Measurements from ENCODE around the gene CLEC2A.

CLEC2A gene

DNA sequence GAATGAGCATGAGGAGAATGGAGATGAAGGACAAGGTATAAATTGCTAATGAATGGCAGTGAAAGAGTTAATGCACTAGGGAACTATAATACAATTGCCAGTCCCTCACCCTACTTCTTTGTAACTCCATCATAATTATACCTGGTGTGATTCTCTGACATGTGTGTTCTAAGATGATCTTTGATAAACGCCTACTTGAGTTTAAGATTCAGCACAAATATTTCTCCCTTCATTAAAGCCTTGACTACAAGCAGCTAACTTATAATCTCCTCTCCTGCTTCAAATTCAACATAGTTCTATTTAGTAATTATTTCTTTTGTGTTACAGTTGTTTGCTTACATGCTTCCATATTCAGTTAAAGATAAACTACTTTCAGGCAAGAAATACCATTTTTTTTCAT, 9.7 kb upstream of the CLEC2A start:
- DNase-seq = no peak
- in situ Hi-C loops (cut with HindIII; ENCODE audit: low pct_ligation_motif_present, low pct_unique_long_range_greater_than_20kb, low sequenced_read_pairs) = no loop called here

DNA sequence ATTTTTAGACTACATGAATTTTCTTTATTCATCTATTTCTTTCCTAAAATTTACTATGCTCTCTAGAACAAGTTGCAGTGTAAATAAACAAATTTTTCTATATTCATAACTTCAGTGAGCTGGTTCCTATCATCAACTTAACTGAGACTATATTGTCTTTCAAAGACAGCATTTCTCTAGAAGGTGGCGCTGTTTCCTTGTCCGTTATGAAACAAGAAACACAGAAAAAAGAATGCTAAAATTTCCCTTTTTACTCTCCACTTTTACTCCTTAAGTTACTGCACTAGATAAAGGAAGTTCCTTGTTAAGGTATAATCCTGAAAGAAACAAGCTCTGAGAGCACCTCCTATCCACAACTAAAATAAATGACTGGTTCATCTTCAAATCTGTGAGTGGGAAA, 8.2 kb upstream of the CLEC2A start:
- peak; percentile 14 for DNase-seq
- in situ Hi-C loops (cut with HindIII; ENCODE audit: low pct_ligation_motif_present, low pct_unique_long_range_greater_than_20kb, low sequenced_read_pairs) = no loop called here

DNA sequence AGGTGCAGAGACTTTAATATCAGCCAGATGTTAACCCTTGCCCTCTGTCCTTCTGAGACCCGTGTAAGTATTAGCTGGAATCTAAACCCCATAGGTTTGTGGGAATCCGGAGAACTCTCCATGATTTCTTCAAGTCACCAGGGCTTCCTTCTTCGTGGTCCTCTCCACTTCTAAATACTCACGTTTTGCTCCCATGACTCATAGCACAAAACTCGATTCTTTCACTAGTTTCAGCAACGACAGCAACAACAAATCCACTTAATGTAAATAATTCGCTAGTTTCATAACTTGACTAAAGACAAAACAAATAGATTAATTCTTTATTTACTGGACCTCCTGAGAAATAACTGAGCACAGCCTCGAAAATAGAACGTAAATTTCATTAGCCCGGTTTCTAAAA, 4.4 kb upstream of the CLEC2A start:
- in situ Hi-C loops (cut with HindIII; ENCODE audit: low pct_ligation_motif_present, low pct_unique_long_range_greater_than_20kb, low sequenced_read_pairs) = no loop called here
- DNase-seq = no peak

DNA sequence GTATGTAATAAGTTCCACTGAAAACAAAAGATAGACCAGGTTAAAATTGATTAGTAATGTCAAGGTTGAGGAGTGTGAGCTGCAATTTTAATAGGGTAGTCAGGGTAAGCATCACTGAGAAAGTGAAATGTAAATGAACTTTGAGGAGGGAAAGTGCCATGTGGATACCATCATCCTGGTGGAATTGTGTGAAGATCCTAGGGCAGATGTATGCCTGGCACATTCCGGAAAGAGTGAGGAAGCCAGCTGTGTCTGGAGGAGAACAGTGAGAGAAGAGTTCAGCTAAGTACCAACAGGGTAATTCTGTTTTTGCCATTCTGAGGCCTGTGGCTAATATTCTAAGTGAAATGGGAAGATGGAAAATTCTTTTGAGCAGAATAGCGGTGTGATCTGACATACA, 2.9 kb upstream of the CLEC2A start:
- in situ Hi-C loops (cut with HindIII; ENCODE audit: low pct_ligation_motif_present, low pct_unique_long_range_greater_than_20kb, low sequenced_read_pairs) = no loop called here
- no peak for DNase-seq

DNA sequence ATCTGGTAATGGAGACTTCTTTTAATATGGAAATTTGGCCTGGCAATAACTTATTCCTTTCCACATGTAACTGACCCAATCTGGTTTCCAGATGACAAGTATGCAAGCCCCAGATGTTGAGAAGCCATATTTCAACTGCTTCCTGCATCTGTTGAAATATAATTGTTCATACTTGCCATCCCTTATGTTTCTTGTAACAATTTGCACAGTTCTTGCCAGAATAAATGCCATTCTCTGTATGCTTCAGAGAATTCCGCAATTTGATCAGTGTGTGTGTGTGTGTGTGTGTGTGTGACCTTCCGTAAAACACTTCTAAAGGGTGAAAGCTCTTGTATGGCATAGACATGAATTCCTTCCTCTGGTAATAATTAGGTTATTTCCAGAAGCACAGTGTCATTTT, 1.8 kb upstream of the CLEC2A start:
- in situ Hi-C loops (cut with HindIII; ENCODE audit: low pct_ligation_motif_present, low pct_unique_long_range_greater_than_20kb, low sequenced_read_pairs) = no loop called here
- no peak for DNase-seq

DNA sequence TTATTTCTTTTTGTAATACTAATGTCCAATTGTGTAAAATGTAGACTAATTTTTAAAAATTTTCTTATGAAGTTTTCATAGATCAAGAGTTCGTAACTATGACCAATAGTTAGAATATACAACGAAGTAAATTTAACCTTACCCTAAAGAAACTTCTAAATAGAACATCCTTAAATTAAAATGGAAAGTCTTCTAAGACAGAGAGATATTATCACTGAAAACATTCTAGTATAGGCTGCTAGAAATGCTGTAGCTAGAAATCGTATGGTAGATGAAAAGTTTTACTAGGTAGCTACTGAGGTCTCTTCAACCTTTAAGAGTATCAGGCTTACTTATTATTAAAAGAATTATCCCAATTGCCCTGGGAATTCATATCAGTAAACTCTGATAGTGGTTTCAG, 925 bp downstream of the CLEC2A start:
- no peak for DNase-seq
- in situ Hi-C loops (cut with HindIII; ENCODE audit: low pct_ligation_motif_present, low pct_unique_long_range_greater_than_20kb, low sequenced_read_pairs) = no loop called here

DNA sequence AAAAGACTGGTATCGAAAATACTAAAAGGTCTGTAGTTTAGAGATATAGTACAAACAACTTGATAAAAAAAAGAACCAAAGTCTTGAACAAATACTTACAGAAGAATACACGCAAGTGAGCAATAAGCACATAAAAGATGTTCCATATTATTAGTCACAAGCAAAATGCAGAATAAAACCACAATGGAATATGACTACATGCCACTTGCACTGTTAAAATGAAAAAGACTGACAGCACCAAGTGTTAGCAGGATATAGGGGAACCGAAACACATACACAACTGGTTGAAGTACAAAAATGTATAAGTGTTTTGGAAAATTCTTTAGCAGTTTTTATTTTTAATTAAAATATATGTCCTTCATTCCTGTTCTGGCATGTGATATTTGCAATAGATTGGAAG, 3.6 kb downstream of the CLEC2A start:
- no peak for DNase-seq
- in situ Hi-C loops (cut with HindIII; ENCODE audit: low pct_ligation_motif_present, low pct_unique_long_range_greater_than_20kb, low sequenced_read_pairs) = no loop called here

DNA sequence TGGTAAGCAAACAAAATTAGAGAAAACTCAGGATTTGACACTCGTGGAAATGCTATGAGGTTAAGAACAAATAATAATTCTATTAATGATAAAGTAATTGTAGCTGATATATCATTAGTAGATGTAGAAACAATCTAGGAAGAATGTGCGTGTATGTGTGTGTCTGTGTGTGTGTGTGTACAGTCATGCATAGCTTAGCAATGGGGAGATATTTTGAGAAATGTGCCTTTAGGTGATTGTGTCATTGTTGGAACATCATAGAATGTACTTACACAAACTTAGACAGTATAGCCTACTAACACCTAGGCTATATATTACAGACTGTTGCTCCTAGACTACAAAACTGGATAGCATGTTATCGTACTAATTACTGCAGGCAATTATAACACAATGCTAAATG, 5.3 kb downstream of the CLEC2A start:
- no peak for DNase-seq
- in situ Hi-C loops (cut with HindIII; ENCODE audit: low pct_ligation_motif_present, low pct_unique_long_range_greater_than_20kb, low sequenced_read_pairs) = no loop called here

DNA sequence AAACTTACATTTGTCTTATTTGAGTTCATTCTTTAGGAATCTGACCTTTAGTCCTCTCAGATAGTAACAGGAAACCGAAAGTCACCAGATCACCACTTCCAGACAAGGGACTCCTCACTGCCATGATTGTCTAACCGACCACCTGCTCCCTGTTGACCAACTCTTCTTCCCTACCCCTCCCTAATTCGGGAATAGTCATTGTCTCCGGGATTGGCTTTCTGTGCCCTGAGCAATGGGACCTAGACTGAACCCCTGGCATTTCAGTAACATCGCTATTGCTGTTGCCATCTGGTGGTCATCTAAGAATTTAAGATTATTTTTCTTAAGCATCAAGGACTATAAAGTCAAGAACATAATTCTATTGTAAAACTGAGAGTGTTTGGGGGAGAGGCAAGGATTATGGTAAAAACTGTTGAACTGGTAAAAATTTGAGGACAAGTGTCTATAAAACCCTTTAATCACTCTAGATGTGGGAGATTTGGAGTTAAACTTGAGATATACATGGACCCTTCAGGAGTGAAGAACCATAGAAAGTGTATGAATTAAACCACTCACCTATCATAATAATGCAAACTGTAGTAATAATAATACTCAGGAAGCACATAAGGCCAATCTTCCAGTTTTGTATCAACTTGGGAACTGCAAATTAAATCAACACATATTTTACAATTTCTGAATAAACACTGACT, 6.3 kb downstream of the CLEC2A start:
- DNase-seq = peak; percentile 71
- in situ Hi-C loops (cut with HindIII; ENCODE audit: low pct_ligation_motif_present, low pct_unique_long_range_greater_than_20kb, low sequenced_read_pairs) = no loop called here

DNA sequence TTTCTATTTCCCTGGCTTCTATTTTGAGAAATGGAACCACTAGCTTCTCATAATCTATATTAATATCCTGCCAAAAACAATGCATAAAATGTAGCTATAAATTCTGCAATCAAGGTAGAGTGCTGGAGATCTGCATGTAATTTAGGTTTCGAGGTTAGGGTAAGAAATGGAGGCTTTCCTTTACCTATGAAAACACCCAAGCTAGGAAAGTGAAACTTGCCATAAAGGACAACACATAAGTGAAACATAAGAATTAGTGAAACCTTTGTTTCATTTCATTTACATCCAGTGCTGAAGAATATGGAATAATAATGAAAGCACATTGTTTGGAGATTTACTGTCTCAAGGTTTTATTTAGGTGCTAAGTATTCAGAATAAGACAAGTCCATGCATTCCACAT, 9.7 kb downstream of the CLEC2A start:
- in situ Hi-C loops (cut with HindIII; ENCODE audit: low pct_ligation_motif_present, low pct_unique_long_range_greater_than_20kb, low sequenced_read_pairs) = no loop called here

DNA sequence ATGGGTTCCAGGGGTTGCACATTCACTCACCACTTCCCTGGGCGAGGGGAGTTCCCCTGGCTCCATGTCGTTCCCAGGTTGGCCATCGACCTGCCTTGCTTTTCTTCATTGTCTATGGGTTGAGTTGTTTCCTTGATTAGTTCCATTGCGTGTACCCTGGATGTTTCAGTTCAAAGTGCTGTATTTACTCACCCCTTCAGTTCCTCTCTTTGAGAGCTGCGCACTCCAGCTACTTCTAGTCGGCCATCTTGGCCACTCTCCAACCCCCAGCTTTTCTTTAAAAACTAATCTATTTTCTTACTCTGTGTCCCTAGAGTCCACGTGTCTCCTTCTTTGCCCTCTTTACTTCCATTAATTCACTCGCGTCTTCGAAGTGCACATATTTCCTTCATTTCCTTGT, 11.7 kb downstream of the CLEC2A start:
- no peak for DNase-seq
- in situ Hi-C loops (cut with HindIII; ENCODE audit: low pct_ligation_motif_present, low pct_unique_long_range_greater_than_20kb, low sequenced_read_pairs) = no loop called here

More for the DNA sequence above, 9.7 kb downstream of the CLEC2A start:
- no peak for DNase-seq

DNA sequence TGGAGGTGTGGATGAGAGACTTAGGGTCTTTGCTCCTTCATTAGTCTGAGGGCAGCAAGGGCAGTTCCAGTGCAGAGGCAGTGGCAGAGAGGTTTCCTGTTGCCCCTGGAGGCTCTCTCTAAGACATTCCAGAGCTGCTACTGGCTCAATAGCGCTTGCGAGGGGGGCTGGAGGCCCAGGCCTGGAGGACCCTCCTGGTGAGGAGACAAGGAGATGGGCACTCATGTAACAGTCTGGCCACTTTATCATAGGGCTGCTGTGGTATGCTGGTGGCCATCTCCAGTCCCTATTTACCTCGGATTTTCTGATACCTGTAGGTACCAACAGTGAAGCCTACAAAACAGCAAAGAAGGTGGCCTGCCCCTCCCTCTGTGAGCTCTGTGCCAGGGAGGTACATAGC, 12.7 kb downstream of the CLEC2A start:
- in situ Hi-C loops (cut with HindIII; ENCODE audit: low pct_ligation_motif_present, low pct_unique_long_range_greater_than_20kb, low sequenced_read_pairs) = no loop called here
- no peak for DNase-seq

DNA sequence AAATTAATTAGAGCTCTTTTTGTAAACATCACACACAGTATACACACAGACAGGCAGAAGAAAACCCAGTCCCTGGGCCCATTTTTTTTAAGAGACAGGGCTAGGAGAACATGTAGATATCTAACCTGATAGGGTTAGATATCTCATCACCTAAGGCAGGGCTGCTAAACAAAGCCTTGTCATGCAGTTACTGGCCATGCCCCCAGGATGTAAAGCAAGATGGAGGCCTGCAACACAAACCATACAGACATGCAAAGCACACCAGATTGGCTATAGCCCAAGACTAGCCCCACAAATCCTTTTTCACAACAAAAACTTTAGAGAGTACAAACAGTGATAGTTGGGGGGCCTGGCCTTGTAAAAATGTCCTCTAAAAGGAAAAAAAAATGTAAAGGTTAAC, 20.5 kb downstream of the CLEC2A start:
- no peak for DNase-seq
- in situ Hi-C loops (cut with HindIII; ENCODE audit: low pct_ligation_motif_present, low pct_unique_long_range_greater_than_20kb, low sequenced_read_pairs) = no loop called here

DNA sequence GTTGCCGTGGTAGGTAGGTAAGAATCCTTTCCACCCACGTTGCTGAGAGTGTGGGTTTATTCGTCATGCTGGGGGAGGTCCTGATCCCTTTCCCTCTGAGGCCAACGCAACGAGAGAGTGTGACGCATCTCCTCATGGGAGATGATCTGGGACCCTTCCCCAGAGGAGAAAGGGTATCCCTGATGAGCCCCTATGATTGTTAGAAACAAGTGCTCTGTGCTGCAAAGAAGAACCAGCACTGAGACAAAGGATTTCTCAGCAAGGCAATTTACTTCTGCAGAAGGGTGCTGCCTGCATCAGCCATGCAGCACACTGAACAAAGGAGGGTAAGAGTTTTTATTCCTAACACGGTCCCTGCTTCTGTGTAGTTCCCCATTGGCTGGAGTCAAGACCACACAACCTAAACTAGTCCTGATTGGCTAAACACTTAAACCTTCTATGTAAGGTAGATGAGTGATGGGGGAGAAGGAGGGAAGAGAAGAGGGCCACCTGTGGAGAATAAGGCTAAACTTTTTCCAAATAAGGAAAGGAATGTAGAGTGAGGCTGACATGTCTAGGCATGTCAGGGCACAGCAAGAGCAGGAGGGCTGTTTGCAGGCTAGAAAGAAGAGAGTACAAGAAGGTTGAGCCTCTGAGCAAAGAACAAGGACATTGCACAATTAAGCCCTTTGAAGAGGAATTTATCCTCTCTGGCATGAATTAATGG, 21.3 kb downstream of the CLEC2A start:
- DNase-seq = peak; percentile 7

DNA sequence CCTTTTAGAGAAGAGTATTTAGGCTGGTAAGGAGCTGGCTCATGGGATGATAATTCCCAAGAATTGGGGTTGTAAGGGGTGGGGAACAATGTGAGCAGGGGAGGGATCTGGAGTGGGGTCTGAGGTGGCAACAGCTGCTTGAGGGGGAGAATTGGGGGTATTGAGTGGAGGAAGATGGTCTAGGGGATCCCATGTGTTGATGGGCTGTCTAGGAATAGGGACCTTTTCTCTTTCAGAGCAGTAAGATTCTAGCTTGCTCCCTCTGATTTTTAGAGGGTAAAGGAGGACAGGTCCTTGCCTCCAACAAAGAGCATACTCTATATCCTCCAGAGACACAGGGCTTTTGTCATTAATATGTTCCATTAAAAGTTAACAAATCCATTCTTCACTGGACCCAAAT, 22.4 kb downstream of the CLEC2A start:
- in situ Hi-C loops (cut with HindIII; ENCODE audit: low pct_ligation_motif_present, low pct_unique_long_range_greater_than_20kb, low sequenced_read_pairs) = no loop called here
- DNase-seq = no peak

More for the DNA sequence above, 21.3 kb downstream of the CLEC2A start:
- in situ Hi-C loops (cut with HindIII; ENCODE audit: low pct_ligation_motif_present, low pct_unique_long_range_greater_than_20kb, low sequenced_read_pairs) = no loop called here

DNA sequence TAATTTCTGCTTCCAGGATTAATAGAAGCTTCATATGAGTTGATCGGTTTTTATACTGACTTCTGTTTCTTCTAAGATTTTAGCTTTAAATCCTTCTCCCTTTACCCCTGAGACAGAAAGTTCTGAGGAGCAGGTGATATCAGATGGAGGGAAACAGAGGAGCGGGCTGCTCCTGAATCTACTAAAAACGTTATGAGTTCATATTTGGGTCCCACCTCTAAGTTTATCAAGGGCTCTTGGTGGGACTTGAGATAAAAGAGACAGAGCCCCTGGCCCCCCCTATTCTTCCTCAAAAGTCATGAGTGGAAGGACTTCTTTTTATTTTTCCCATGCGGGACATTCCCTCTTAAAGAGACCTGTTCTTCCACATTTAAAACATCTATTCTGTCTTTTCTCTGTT, 23.8 kb downstream of the CLEC2A start:
- no peak for DNase-seq
- in situ Hi-C loops (cut with HindIII; ENCODE audit: low pct_ligation_motif_present, low pct_unique_long_range_greater_than_20kb, low sequenced_read_pairs) = no loop called here

DNA sequence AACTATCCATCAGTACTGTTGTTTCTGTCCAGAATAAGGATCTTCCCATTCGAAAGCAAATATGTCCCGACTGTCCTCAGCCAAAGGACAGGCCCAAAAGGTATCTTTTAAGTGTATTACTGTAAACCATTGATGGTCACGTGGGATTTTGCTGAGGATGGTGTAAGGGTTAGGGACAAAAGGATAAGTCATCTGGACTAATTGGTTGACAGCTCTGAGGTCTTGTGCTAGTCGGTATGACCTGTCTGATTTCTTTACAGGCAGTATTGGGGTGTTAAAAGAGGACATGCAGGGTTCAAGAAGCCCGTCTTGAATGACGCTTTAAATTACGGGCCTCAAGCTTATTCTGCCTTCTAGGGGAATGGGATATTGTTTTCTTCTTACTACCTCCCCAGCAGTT, 24.4 kb downstream of the CLEC2A start:
- in situ Hi-C loops (cut with HindIII; ENCODE audit: low pct_ligation_motif_present, low pct_unique_long_range_greater_than_20kb, low sequenced_read_pairs) = no loop called here
- no peak for DNase-seq

DNA sequence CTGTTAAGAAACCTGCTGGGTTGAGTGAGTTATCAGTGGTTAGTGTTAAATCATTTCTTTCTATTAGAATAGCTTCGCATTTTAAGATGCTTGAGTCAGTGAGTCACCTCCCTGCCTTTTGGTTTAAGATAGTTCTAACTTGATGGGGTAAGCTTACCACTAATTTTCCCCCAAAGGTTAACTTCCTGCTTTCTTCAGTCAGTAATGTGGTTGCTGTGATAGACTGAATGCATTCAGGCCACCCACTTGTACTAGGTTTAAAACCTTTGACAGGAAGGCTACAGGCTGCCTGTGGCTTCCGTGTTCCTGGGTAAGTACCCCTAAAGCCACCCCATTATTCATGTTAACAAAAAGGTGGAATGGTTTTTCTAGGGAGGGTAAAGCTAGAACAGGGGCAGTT, 25.3 kb downstream of the CLEC2A start:
- DNase-seq = no peak
- in situ Hi-C loops (cut with HindIII; ENCODE audit: low pct_ligation_motif_present, low pct_unique_long_range_greater_than_20kb, low sequenced_read_pairs) = no loop called here

DNA sequence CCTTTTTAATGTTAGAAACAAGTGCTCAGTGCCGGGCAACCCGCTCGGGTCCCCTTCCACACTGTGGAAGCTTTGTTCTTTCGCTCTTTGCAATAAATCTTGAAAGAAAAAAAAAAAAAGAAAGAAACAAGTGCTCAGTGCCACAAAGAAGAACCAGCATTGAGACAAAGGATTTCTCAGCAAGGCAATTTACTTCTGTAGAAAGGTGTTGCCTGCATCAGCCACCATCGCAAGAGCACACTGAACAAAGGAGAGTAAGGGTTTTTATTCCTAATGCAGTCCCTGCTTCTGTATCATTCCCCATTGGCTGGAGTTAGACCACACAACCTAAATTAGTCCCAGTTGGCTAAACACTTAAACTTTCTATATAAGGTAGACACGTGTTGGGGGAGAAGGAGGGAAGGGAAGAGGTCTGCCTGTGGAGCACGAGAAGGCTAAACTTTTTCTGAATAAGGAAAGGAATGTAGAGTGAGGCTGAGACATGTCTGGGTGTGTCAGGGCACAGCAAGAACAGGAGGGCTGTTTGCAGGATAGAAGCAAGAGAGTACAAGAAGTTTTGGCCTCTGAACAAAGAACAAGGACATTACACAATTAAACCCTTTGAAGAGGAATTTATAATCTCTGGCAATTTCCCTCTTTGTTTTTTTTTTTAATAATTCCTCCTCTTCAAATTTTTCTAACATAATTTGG, 29.5 kb downstream of the CLEC2A start:
- DNase-seq = no peak
- in situ Hi-C loops (cut with HindIII; ENCODE audit: low pct_ligation_motif_present, low pct_unique_long_range_greater_than_20kb, low sequenced_read_pairs) = no loop called here

DNA sequence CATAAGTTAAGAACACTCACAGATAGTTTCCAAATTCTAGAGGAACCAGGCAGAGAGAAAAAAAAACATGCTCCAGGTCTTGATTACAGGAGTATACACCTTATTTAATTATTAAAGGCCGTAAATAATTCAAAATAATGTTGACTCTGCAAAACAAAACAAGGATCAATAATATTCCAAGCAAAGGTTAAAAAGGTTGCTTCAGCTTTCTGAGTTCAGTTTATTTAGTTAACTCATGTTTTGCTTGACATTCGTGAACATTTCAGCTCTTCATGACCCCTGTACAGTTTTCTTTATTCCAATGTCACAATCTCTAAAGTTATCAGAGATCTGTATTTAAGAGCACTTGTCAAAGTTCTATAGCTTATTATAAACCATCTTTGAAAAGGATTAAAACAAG, 31.2 kb downstream of the CLEC2A start:
- in situ Hi-C loops (cut with HindIII; ENCODE audit: low pct_ligation_motif_present, low pct_unique_long_range_greater_than_20kb, low sequenced_read_pairs) = no loop called here

More for the DNA sequence above, 31.2 kb downstream of the CLEC2A start:
- no peak for DNase-seq

Data from ACHN (cell line).